GM18526 (cell line): ENCODE data around the gene MUC13.

Experiments
- POLR2A ChIP-seq: IDR thresholded peaks from 3 replicates; pipeline ENCODE4 v1.6.1; 2011; ENCODE audit not compliant: insufficient read length; ENCODE audit errors: extremely low read depth

Gene MUC13

GRCh38 chr3:124890573-124891190 is 43.9 kb downstream of the MUC13 start:
- TF ChIP-seq POLR2A: no peak

- TF ChIP-seq POLR2A: no peak
Observed at GRCh38 chr3:124888482-124889441, 45.8 kb downstream of the MUC13 start.

- no peak for TF ChIP-seq POLR2A
Observed at GRCh38 chr3:124887932-124888298, 46.6 kb downstream of the MUC13 start.

GRCh38 chr3:124887177-124887931 is 47.2 kb downstream of the MUC13 start, which contains the start of gene ITGB5:
Gene ITGB5, minus strand, starts transcription at chr3:124887365. Its CDS starts 365 bp downstream, at chr3:124887000.
- TF ChIP-seq POLR2A: no peak

- no peak for TF ChIP-seq POLR2A
Observed at GRCh38 chr3:124886168-124887056, 48.1 kb downstream of the MUC13 start.

- no peak for TF ChIP-seq POLR2A
Observed at GRCh38 chr3:124885466-124886167, 48.9 kb downstream of the MUC13 start.

GRCh38 chr3:124884474-124885101 is 50.0 kb downstream of the MUC13 start:
- no peak for TF ChIP-seq POLR2A

GRCh38 chr3:124883766-124884473 is 50.6 kb downstream of the MUC13 start:
- TF ChIP-seq POLR2A: no peak

- TF ChIP-seq POLR2A: no peak
Observed at GRCh38 chr3:124882816-124883747, 51.5 kb downstream of the MUC13 start.

- no peak for TF ChIP-seq POLR2A
Observed at GRCh38 chr3:124881976-124882697, 52.4 kb downstream of the MUC13 start.

- no peak for TF ChIP-seq POLR2A
Observed at GRCh38 chr3:124879337-124879680, 55.2 kb downstream of the MUC13 start.
